IMR-90 (cell line): ENCODE data around the gene PPP1R9A. TPM values are rescaled to one million over a fixed set of nuclear protein-coding genes. Genes with fewer than 3 reads are reported as not detected.

Experiments used
- ATAC-seq: fragments of 200-7000 bp; cut with Tn5 transposase; 2 replicates; pipeline ENCODE4 v1.9.1; 2020; ENCODE audit warnings: low read depth, mild to moderate bottlenecking, moderate library complexity
- BruUV-seq: library from RNA; stranded (reverse); fragments of 400-500 nt; replicated peaks from 2 replicates; lab custom pipeline; 2021; lab: Mats Ljungman, UMichigan
- CTCF ChIA-PET: fragments of 300-600 bp; formaldehyde crosslinking; extraction: SDS; loops from one replicate; lab custom pipeline; 2021; ENCODE audit warnings: antibody characterized with exemption; lab: Yijun Ruan, JAX
- POLR2A ChIA-PET: fragments of 300-600 bp; sonication (Branson Sonifier 250); formaldehyde crosslinking; loops from one replicate; lab custom pipeline; 2022; ENCODE audit warnings: antibody characterized with exemption; ENCODE audit not compliant: unreplicated experiment; lab: Charles Lee
- DNase-seq: peaks from one replicate; pipeline ENCODE4 v3.0.0; 2013
- H2AFZ ChIP-seq: replicated peaks from 2 replicates; pipeline ENCODE3; 2013; ENCODE audit warnings: low read length, mild to moderate bottlenecking; ENCODE audit not compliant: poor library complexity
- H2AK5ac ChIP-seq: 2 replicates; pipeline ENCODE4 v1.6.1; 2013; ENCODE audit warnings: low read depth, low read length, inconsistent platforms
- H2AK9ac ChIP-seq: replicated peaks from 2 replicates; pipeline ENCODE3; 2013; ENCODE audit warnings: mild to moderate bottlenecking, low read depth, low read length, moderate library complexity; ENCODE audit not compliant: poor library complexity
- H2BK120ac ChIP-seq: 2 replicates; pipeline ENCODE4 v1.6.1; 2013; ENCODE audit warnings: low read depth, low read length, inconsistent platforms
- H2BK15ac ChIP-seq: 3 replicates; pipeline ENCODE4 v1.6.1; 2013; ENCODE audit warnings: low read depth, low read length, inconsistent platforms
- H2BK20ac ChIP-seq: 2 replicates; pipeline ENCODE4 v1.6.1; 2013; ENCODE audit warnings: low read depth, mild to moderate bottlenecking, inconsistent platforms, low read length, moderate library complexity
- H2BK5ac ChIP-seq: 2 replicates; pipeline ENCODE4 v1.6.1; 2013; ENCODE audit warnings: mild to moderate bottlenecking, low read depth, low read length, inconsistent platforms; ENCODE audit not compliant: poor library complexity, severe bottlenecking
- H3K14ac ChIP-seq: replicated peaks from 2 replicates; pipeline ENCODE4 v1.6.1; 2013; ENCODE audit warnings: low read depth, low read length, inconsistent platforms
- H3K18ac ChIP-seq: 2 replicates; pipeline ENCODE4 v1.6.1; 2013; ENCODE audit warnings: low read depth, low read length, control low read depth
- H3K23ac ChIP-seq: 2 replicates; pipeline ENCODE4 v1.6.1; 2013; ENCODE audit warnings: low read depth, low read length, inconsistent platforms
- H3K27ac ChIP-seq: 2 replicates; pipeline ENCODE4 v1.5.1; 2013; ENCODE audit warnings: mild to moderate bottlenecking, control low read depth, low read length; ENCODE audit not compliant: insufficient read depth
- H3K27me3 ChIP-seq: 2 replicates; pipeline ENCODE4 v1.6.1; 2013; ENCODE audit warnings: low read length; ENCODE audit not compliant: control insufficient read depth, insufficient read depth
- H3K36me3 ChIP-seq: 2 replicates; pipeline ENCODE4 v1.6.1; 2013; ENCODE audit warnings: low read length, mixed read lengths; ENCODE audit not compliant: control insufficient read depth, insufficient read depth
- H3K4ac ChIP-seq: 2 replicates; pipeline ENCODE4 v1.6.1; 2013; ENCODE audit warnings: low read depth, low read length, inconsistent platforms
- H3K4me1 ChIP-seq: 2 replicates; pipeline ENCODE4 v1.6.1; 2013; ENCODE audit warnings: low read length, mixed read lengths; ENCODE audit not compliant: control insufficient read depth, insufficient read depth
- H3K4me2 ChIP-seq: 2 replicates; pipeline ENCODE4 v1.6.1; 2013; ENCODE audit warnings: low read depth, mild to moderate bottlenecking, control low read depth, low read length, moderate library complexity
- H3K4me3 ChIP-seq: 2 replicates; pipeline ENCODE4 v1.5.1; 2013; ENCODE audit warnings: low read depth, mild to moderate bottlenecking, control low read depth, low read length, moderate library complexity; ENCODE audit not compliant: insufficient read depth
- H3K56ac ChIP-seq: 2 replicates; pipeline ENCODE4 v1.6.1; 2013; ENCODE audit warnings: low read length, inconsistent platforms; ENCODE audit not compliant: insufficient read depth; ENCODE audit errors: extremely low read depth
- H3K79me1 ChIP-seq, 2 experiments: 2 replicates each; pipeline ENCODE4 v1.6.1; 2013; ENCODE audit warnings: low read length in 2 of 2, inconsistent platforms in 1 of 2, low read depth in 1 of 2
- H3K9ac ChIP-seq: 2 replicates; pipeline ENCODE4 v1.6.1; 2013; ENCODE audit warnings: low read depth, low read length, control low read depth
- H3K9me1 ChIP-seq: 2 replicates; pipeline ENCODE4 v1.6.1; 2013; ENCODE audit warnings: low read length, inconsistent platforms; ENCODE audit not compliant: insufficient read depth
- H3K9me3 ChIP-seq: 2 replicates; pipeline ENCODE4 v1.6.1; 2013; ENCODE audit warnings: low read length; ENCODE audit not compliant: control insufficient read depth, insufficient read depth
- H4K20me1 ChIP-seq: 2 replicates; pipeline ENCODE4 v1.6.1; 2013; ENCODE audit warnings: low read length, inconsistent platforms; ENCODE audit not compliant: insufficient read depth
- H4K5ac ChIP-seq: 2 replicates; pipeline ENCODE4 v1.6.1; 2013; ENCODE audit warnings: mild to moderate bottlenecking, low read depth, low read length, control low read depth
- H4K8ac ChIP-seq, 2 experiments: 2 replicates each; pipeline ENCODE4 v1.6.1; 2013; ENCODE audit warnings: low read depth in 2 of 2, low read length in 2 of 2, control low read depth in 1 of 2, inconsistent platforms in 1 of 2
- H4K91ac ChIP-seq: 2 replicates; pipeline ENCODE4 v1.6.1; 2013; ENCODE audit warnings: low read depth, low read length, inconsistent platforms; ENCODE audit not compliant: insufficient read depth
- BHLHE40 ChIP-seq: fragments of 150-350 bp; IDR thresholded peaks from 2 replicates; pipeline ENCODE4 v1.6.1; 2016; ENCODE audit warnings: mild to moderate bottlenecking, low read depth, low read length
- CHD1 ChIP-seq: IDR thresholded peaks from 2 replicates; pipeline ENCODE4 v1.6.1; 2012; ENCODE audit warnings: low read depth, low read length, improper control_type of control experiment
- RAD21 ChIP-seq: IDR thresholded peaks from 2 replicates; pipeline ENCODE4 v1.6.1; 2012; ENCODE audit warnings: low read length, improper control_type of control experiment
- RFX5 ChIP-seq: IDR thresholded peaks from 2 replicates; pipeline ENCODE4 v1.8.0; 2012; ENCODE audit warnings: low read depth, mild to moderate bottlenecking, low read length, moderate library complexity
- USF2 ChIP-seq: fragments of 150-350 bp; IDR thresholded peaks from 2 replicates; pipeline ENCODE4 v1.6.1; 2017; ENCODE audit warnings: mild to moderate bottlenecking, antibody characterized with exemption, low read length, low read depth
- WGBS, 2 experiments: methylation state at CpG; one replicate each; pipeline versions ENCODE4 v1.1.5 to v1.1.7; 2013; ENCODE audit warnings: missing lambda C conversion rate in 2 of 2; ENCODE audit not compliant: insufficient read length in 1 of 2; ENCODE audit errors: extremely low coverage in 2 of 2; 5-methylcytosine and 5-hydroxymethylcytosine counted together
- dilution Hi-C: fragments of 300-500 bp; cut with HindIII; formaldehyde crosslinking; loops from one replicate; pipeline ENCODE4 v1.14.3; 2018; ENCODE audit warnings: low sequenced_read_pairs; ENCODE audit not compliant: unreplicated experiment
- in situ Hi-C: fragments of 300-500 bp; cut with MboI; formaldehyde crosslinking; loops from 3 replicates; pipeline ENCODE4 v1.14.3; 2019; ENCODE audit warnings: low sequenced_read_pairs, inconsistent platforms, mixed read lengths
- intact Hi-C: fragments of 100-400 bp; cut with micrococcal nuclease; formaldehyde crosslinking; loops from 2 replicates; pipeline ENCODE4 v1.10.0; 2022
- polyA plus RNA-seq, 3 experiments: library from polyadenylated mRNA; depleted of rRNA; stranded (reverse); fragments of >200 nt; gene quantifications; 2 replicates each; pipeline ENCODE4 v1.2.3, GENCODE V29; 2012; ENCODE audit warnings: low replicate concordance in 1 of 3
- total RNA-seq: library from RNA; depleted of rRNA; stranded (reverse); fragments of >200 nt; gene quantifications from 2 replicates; pipeline ENCODE4 v1.2.3, GENCODE V29; 2012

Gene PPP1R9A
- total and polyA plus RNA-seq, 2 of the 4 experiments (the other 2 are of a cell fraction) = not detected

GRCh38 chr7:95290166-95290830 lies 382.9 kb downstream of the PPP1R9A start:
- Histone ChIP-seq H3K56ac (no peak overlapping the region), H4K8ac (no peak overlapping the region), H4K5ac (no peak overlapping the region), H3K27me3 (no peaks in the 10 kb centered on the region; the same call in 1 of the 2 replicates), H3K9me1 (no peaks in the 10 kb centered on the region), H3K4me3 (no peak overlapping the region), H3K14ac (no peak overlapping the region), H3K23ac (no peak overlapping the region), H2AK5ac (no peak overlapping the region), H3K4ac (no peak overlapping the region), H2AK9ac (no peak overlapping the region), H3K9me3 (no peaks in the 10 kb centered on the region), H3K9ac (no peak overlapping the region), H4K20me1 (no peaks in the 10 kb centered on the region), H2BK15ac (no peak overlapping the region), H3K4me1 (no peaks in the 10 kb centered on the region), H2BK120ac (no peak overlapping the region), H3K27ac (no peak overlapping the region), H3K4me2 (no peak overlapping the region), H2BK5ac (no peak overlapping the region), H3K18ac (no peak overlapping the region), H4K91ac (no peak overlapping the region), H2BK20ac (no peak overlapping the region), H3K79me1 (no peaks in the 10 kb centered on the region), H3K36me3 (no peaks in the 10 kb centered on the region), H2AFZ (no peak overlapping the region)
- DNase-seq (no peak), ATAC-seq (no peak)
- no TSS peak for BruUV-seq
- TF ChIP-seq RAD21 (no peak), RFX5 (no peak), USF2 (no peak), BHLHE40 (no peak), CHD1 (no peak)
- WGBS, 2 experiments = no CpG with 5 or more reads among the region's 7 CpGs
- dilution Hi-C loops = no loop called here
- intact Hi-C loops = no loop called here
- CTCF ChIA-PET = no interaction called here
- in situ Hi-C loops = no loop called here
- POLR2A ChIA-PET = no interaction called here
